ENCODE results near the gene STRAP. TPM values are rescaled to one million over a fixed set of nuclear protein-coding genes. Genes with fewer than 3 reads are reported as not detected.
A peak's percentile ranks its signal among the peaks of the same experiment; 100 is the strongest.

STRAP gene
- total and polyA plus RNA-seq, 2 of the 8 experiments (the other 6 are each of a cell fraction or from before 2014, with no cell fraction given): 107 to 251 TPM

DNA sequence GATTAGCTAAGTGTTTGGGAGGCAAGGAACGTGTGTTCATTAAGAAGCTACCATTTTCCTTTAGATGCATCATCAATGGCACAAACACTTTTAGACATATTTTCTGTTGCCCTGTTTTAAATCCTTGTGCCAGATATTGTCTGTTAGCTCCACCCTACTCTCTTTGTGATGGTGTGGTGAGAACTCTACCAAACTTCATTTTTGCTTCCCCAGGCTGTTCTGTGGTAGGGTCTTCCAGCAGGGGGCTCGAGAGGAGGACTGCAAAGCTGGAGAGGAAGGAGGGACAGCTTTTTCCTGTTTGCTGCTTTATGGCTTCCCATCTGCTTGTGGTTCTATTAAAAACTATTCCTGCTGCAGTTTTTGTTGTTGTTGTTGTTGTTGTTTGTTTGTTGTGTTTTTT lies 23.8 kb upstream of the STRAP start:
- Histone ChIP-seq H3K23me2 (ENCODE audit: low read depth, low read length) (no peaks in the 10 kb centered on the region), H3K79me2 (ENCODE audit: control insufficient read depth in 1 of 2, insufficient read depth in 2 of 2, low read length in 2 of 2) (no peaks in the 10 kb centered on the region), H3K9ac (replicated peaks in 1 of 4; ENCODE audit: extremely low read depth in 1 of 4, low read depth in 3 of 4, low read length in 3 of 4) (no peak overlapping the region), H3K27me3 (replicated peaks in 1 of 4; ENCODE audit: control insufficient read depth in 3 of 4, extremely low read depth in 1 of 4, insufficient read depth in 3 of 4, low read length in 3 of 4) (no peaks in the 10 kb centered on the region), H3K27ac (ENCODE audit: low read depth, low read length) (no peak overlapping the region), H3K56ac (replicated peaks; ENCODE audit: insufficient read length, low read depth, low read length) (no peak overlapping the region), H3K18ac (ENCODE audit: extremely low read depth, low read length) (no peak overlapping the region), H3K23ac (ENCODE audit: insufficient read length) (no peak overlapping the region), H3K79me1 (ENCODE audit: low read depth, low read length) (no peaks in the 10 kb centered on the region), H2AFZ (ENCODE audit: low read length) (peak overlapping the region; percentile 55; the same call in 1 of the 2 replicates), H4K5ac (ENCODE audit: insufficient read length, low read depth, low read length) (no peak overlapping the region), H3K9me3 (ENCODE audit: insufficient read depth in 2 of 2, low read depth in 1 of 2, low read length in 1 of 2) (no peaks in the 10 kb centered on the region), H2AK5ac (ENCODE audit: low read depth, low read length) (no peak overlapping the region), H3K14ac (ENCODE audit: insufficient read length) (no peak overlapping the region), H3K4me1 (replicated peaks in 1 of 4; ENCODE audit: control insufficient read depth in 3 of 4, insufficient read depth in 4 of 4, low read length in 3 of 4) (no peaks in the 10 kb centered on the region; a peak in 1 of 7 replicates), H2BK5ac (ENCODE audit: low read depth, low read length) (no peak overlapping the region), H4K8ac (ENCODE audit: extremely low read depth, insufficient read depth, low read length) (no peak overlapping the region), H3K4me2 (ENCODE audit: insufficient read depth in 1 of 2, low read depth in 2 of 2, low read length in 2 of 2) (no peak overlapping the region), H3K4ac (replicated peaks; ENCODE audit: insufficient read length, low read depth, low read length) (no peak overlapping the region), H2BK20ac (ENCODE audit: low read length) (no peak overlapping the region), H3K36me3 (ENCODE audit: control insufficient read depth in 2 of 4, insufficient read depth in 4 of 4, low read length in 3 of 4) (no peaks in the 10 kb centered on the region), H2BK120ac (replicated peaks; ENCODE audit: low read depth, low read length) (no peak overlapping the region), H4K91ac (replicated peaks; ENCODE audit: insufficient read length, low read length) (no peak overlapping the region), H2BK15ac (ENCODE audit: low read length) (no peak overlapping the region), H4K20me1 (replicated peaks in 1 of 2; ENCODE audit: control insufficient read depth in 1 of 2, insufficient read depth in 2 of 2, low read length in 2 of 2) (no peaks in the 10 kb centered on the region), H3K4me3 (ENCODE audit: extremely low read depth in 1 of 4, insufficient read depth in 2 of 4, low read depth in 3 of 4, low read length in 4 of 4) (no peak overlapping the region), H2BK12ac (ENCODE audit: low read depth, low read length) (no peak overlapping the region)
- no peak for TF ChIP-seq RFX5 (IDR thresholded peaks at IDR 0.05; ENCODE audit: borderline replicate concordance, low read depth, low read length)
- TF ChIP-seq, protein P1, sequence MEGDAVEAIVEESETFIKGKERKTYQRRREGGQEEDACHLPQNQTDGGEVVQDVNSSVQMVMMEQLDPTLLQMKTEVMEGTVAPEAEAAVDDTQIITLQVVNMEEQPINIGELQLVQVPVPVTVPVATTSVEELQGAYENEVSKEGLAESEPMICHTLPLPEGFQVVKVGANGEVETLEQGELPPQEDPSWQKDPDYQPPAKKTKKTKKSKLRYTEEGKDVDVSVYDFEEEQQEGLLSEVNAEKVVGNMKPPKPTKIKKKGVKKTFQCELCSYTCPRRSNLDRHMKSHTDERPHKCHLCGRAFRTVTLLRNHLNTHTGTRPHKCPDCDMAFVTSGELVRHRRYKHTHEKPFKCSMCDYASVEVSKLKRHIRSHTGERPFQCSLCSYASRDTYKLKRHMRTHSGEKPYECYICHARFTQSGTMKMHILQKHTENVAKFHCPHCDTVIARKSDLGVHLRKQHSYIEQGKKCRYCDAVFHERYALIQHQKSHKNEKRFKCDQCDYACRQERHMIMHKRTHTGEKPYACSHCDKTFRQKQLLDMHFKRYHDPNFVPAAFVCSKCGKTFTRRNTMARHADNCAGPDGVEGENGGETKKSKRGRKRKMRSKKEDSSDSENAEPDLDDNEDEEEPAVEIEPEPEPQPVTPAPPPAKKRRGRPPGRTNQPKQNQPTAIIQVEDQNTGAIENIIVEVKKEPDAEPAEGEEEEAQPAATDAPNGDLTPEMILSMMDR (IDR thresholded peaks at IDR 0.05; ENCODE audit: control extremely low read depth in 1 of 3, insufficient read depth in 1 of 3, low read depth in 1 of 3, low read length in 3 of 3): peak; percentile 35 to 43 (median 35)
- TF ChIP-seq TAF7 (optimal IDR thresholded peaks at IDR 0.05; ENCODE audit: borderline replicate concordance, low read depth, low read length): no peak
- no peak for TF ChIP-seq CHD1 (IDR thresholded peaks at IDR 0.05; ENCODE audit: low read depth, low read length)
- peak; percentile 24 to 43; a peak in 3 of 4 replicates for TF ChIP-seq RAD21 (IDR thresholded peaks at IDR 0.05 in 1 of 2, conservative IDR thresholded peaks at IDR 0.05 in 1 of 2; ENCODE audit: low read depth in 2 of 2, low read length in 2 of 2)
- TF ChIP-seq RXRA (IDR thresholded peaks at IDR 0.05; ENCODE audit: insufficient read depth, low read depth, low read length): no peak
- POLR2A ChIA-PET (ENCODE audit: partially characterized antibody): interaction anchor here (2.2 kb wide), 1 partner anchor 24 kb away, joined by 6 read pairs; the partner anchor contains the start of gene STRAP
- FAIRE-seq (peak; percentile 32), DNase-seq (ENCODE audit: low read depth in 1 of 2, low spot score in 2 of 2) (no peak)
- WGBS, 2 experiments (ENCODE audit: extremely low coverage in 1 of 2, insufficient coverage in 1 of 2, insufficient read length in 1 of 2, insufficient replicate concordance in 2 of 2, low coverage in 1 of 2, low lambda C conversion rate in 2 of 2, missing lambda C conversion rate in 1 of 2): 88% methylated on average over 2 of the region's 2 CpGs; no CpG with 5 or more reads in 1 of the 2 experiments
- CTCF ChIA-PET (ENCODE audit: partially characterized antibody): interaction anchor here (0.7 to 6.1 kb wide), 25 partner anchors 10 to 447 kb away, joined by 3 to 76 read pairs (median 6); partner anchors contain the start of gene DERA

Data from H1 (cell line).